ENCODE results near the gene SPTSSA. TPM values are rescaled to one million over a fixed set of nuclear protein-coding genes. Genes with fewer than 3 reads are reported as not detected.
A peak's percentile ranks its signal among the peaks of the same experiment; 100 is the strongest.

The SPTSSA gene
- total RNA-seq, 2 donors from 2014 or later: 10.8 to 20.2 TPM

DNA sequence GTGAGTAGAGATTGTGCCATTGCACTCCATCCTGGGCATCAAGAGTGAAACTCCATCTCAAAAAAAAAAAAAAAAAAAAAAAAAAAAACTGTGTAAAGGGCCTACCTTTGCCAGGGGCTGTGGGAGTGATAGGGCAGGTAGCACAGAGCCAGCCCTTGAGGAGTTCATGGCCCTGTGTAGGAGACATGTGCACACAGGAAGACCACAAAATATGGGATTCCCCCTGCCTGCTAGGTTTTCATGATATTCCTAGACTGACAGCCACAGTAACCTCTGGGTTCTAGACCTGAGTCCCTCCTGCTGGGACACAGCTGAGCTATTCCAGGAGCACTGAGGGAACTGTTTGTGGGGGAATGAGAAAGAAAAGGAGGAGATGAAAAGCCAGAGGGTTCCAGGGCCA lies 8.3 kb upstream of the SPTSSA start:
- H3K27me3 ChIP-seq (replicated peaks; ENCODE audit: insufficient read depth): no peaks in the 10 kb centered on the region
- H3K36me3 ChIP-seq: no peaks in the 10 kb centered on the region
- ATAC-seq (ENCODE audit: insufficient number of reproducible peaks, low FRiP score, low read depth) (no peak), DNase-seq (ENCODE audit: low spot score) (no peak)
- H3K9me3 ChIP-seq: no peaks in the 10 kb centered on the region
- no peak overlapping the region for H3K27ac ChIP-seq
- no peak overlapping the region for H3K4me3 ChIP-seq
- H3K4me1 ChIP-seq (ENCODE audit: control insufficient read depth in 1 of 2, low read depth in 2 of 2): no peaks in the 10 kb centered on the region
- TF ChIP-seq, protein P1, sequence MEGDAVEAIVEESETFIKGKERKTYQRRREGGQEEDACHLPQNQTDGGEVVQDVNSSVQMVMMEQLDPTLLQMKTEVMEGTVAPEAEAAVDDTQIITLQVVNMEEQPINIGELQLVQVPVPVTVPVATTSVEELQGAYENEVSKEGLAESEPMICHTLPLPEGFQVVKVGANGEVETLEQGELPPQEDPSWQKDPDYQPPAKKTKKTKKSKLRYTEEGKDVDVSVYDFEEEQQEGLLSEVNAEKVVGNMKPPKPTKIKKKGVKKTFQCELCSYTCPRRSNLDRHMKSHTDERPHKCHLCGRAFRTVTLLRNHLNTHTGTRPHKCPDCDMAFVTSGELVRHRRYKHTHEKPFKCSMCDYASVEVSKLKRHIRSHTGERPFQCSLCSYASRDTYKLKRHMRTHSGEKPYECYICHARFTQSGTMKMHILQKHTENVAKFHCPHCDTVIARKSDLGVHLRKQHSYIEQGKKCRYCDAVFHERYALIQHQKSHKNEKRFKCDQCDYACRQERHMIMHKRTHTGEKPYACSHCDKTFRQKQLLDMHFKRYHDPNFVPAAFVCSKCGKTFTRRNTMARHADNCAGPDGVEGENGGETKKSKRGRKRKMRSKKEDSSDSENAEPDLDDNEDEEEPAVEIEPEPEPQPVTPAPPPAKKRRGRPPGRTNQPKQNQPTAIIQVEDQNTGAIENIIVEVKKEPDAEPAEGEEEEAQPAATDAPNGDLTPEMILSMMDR (IDR thresholded peaks at IDR 0.05): no peak

DNA sequence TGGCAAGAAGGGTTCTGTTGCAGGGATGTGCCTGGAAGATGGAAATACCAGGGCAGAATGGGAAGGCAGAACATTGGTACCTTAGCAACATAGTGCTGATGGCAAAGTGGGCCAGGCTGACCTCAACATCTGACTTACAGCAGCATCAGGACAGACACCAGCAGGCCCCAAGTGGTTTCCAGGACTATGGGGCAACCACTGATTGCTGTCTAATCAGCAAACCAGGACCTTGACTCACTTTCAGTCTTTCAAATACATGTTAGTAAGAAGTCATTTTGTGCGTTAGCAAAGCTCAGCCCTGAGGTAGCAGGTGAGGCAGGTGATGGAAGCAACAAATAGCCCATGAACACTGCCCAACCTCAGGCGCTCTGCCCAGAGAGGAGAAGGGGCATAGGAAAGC lies 4.7 kb upstream of the SPTSSA start:
- Histone ChIP-seq H3K4me3 (no peak overlapping the region), H3K9me3 (no peaks in the 10 kb centered on the region), H3K27me3 (replicated peaks; ENCODE audit: insufficient read depth) (no peaks in the 10 kb centered on the region), H3K27ac (no peak overlapping the region), H3K4me1 (ENCODE audit: control insufficient read depth in 1 of 2, low read depth in 2 of 2) (no peaks in the 10 kb centered on the region), H3K36me3 (no peaks in the 10 kb centered on the region)
- DNase-seq (ENCODE audit: low spot score) (no peak), ATAC-seq (ENCODE audit: insufficient number of reproducible peaks, low FRiP score, low read depth) (no peak)
- TF ChIP-seq, protein P1 (IDR thresholded peaks at IDR 0.05): no peak

DNA sequence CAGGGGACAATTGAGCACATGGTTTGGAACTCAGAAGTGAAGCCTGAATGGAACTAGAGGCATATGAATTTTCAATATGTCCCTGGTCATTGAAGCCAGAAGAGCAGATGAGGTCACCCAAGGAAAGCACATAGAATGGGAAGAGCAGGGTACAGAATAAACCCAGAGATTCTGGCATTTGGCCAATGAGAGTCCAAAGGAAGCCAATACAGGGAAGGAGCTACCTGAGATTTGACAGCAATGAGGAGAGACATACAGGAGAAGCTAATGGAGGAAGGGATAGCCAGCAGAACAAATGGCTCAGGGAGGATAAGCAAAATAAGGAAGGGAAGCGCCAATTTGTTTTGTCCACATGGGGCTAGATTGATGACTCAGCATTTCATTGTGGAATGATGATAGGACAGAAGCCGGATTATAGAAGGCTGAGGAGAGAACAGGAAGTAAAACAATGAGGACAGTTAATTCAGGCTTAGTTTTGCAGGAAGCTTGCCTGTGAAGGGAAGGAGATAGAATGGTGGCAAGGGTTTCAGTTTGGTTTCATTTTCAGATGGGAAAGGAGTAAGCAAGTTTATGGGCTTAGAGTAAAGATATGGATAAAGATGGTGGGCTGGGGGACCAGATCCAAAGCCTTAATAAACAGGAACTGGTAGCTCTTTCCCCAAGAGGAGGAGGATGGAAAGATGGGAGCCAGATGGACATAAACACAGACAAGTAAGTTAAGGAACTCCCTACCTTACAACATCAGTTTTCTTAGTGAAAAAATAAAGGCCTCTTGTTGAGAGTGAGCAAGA lies 3.2 kb upstream of the SPTSSA start:
- Histone ChIP-seq H3K9me3 (no peaks in the 10 kb centered on the region), H3K4me1 (ENCODE audit: control insufficient read depth in 1 of 2, low read depth in 2 of 2) (peaks cover 3 to 12% of the 10 kb centered on the region in 2 donors), H3K36me3 (no peaks in the 10 kb centered on the region), H3K27ac (no peak overlapping the region), H3K4me3 (no peak overlapping the region), H3K27me3 (replicated peaks; ENCODE audit: insufficient read depth) (no peaks in the 10 kb centered on the region)
- ATAC-seq (ENCODE audit: insufficient number of reproducible peaks, low FRiP score, low read depth): no peak
- TF ChIP-seq, protein P1 (IDR thresholded peaks at IDR 0.05): no peak
- DNase-seq (ENCODE audit: low spot score): no peak

DNA sequence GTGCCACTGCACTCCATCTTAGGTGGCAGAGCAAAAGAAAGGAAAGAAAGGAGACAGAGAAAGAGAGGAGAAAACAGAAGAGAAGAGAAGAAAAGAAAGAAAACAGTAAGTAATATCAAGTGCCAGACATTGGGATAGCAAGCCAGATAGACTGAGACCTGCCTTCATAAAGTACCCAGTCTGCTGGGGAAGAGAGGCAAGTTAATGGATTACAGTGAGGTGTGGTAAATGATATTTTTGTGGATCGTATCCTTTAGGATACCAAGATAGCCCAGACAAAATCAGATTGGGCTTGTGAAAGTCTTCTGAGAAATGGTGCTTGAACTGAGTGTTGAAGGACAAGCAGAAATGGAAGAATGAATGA lies 1.5 kb upstream of the SPTSSA start:
- DNase-seq (ENCODE audit: low spot score) (no peak), ATAC-seq (ENCODE audit: insufficient number of reproducible peaks, low FRiP score, low read depth) (no peak)
- no peaks in the 10 kb centered on the region for H3K27me3 ChIP-seq (replicated peaks; ENCODE audit: insufficient read depth)
- no peaks in the 10 kb centered on the region for H3K36me3 ChIP-seq
- H3K4me1 ChIP-seq (ENCODE audit: control insufficient read depth in 1 of 2, low read depth in 2 of 2): peaks cover 3 to 22% of the 10 kb centered on the region in 2 donors
- H3K9me3 ChIP-seq: no peaks in the 10 kb centered on the region
- no peak overlapping the region for H3K4me3 ChIP-seq
- no peak overlapping the region for H3K27ac ChIP-seq
- TF ChIP-seq, protein P1 (IDR thresholded peaks at IDR 0.05): no peak

DNA sequence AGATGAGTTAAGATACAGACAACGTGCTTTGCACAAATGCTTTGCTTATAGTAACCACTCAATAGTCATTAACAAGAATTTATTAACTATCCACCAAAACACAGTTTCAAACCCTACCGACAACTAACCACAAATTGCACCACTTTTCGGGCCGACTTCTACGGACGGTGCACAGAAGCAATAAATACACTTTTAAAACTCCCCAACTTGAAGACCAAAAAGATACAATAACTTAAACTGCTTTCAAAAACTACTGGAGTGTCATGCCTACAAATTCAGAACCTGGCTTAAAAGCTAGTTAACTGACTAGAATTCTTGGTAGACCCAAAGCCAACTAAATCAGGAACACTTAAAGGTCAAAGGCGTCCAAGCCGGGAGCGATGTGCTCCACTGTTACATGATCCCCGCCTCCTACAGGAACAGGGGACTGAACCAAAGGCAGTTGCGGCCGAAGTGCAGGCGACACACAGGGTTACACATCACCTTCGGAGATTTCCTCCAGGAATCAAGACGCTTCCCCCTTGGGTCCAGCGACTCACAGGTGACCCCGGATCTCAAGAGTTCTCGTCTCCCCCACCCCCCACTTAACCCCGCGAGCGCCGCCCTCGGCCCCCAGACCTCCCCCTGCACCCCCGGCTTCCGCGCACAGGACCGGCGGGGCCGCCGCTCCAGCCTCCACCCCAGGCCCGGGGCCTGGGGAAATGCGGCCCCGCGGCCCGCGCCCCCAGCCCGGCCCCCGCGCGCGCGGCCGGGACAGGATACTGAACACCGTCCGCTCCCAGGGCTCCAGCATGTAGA lies 507 bp downstream of the SPTSSA start:
- Histone ChIP-seq H3K4me1 (ENCODE audit: control insufficient read depth in 1 of 2, low read depth in 2 of 2) (peaks cover 3 to 22% of the 10 kb centered on the region in 2 donors), H3K36me3 (no peaks in the 10 kb centered on the region), H3K4me3 (peak overlapping the region; percentile 76), H3K27ac (peak overlapping the region; percentile 71 to 91), H3K9me3 (no peaks in the 10 kb centered on the region), H3K27me3 (replicated peaks; ENCODE audit: insufficient read depth) (no peaks in the 10 kb centered on the region)
- ATAC-seq (ENCODE audit: insufficient number of reproducible peaks, low FRiP score, low read depth) (peak; percentile 17), DNase-seq (ENCODE audit: low spot score) (peak; percentile 6)
- TF ChIP-seq, protein P1 (IDR thresholded peaks at IDR 0.05): no peak

Data from thoracic aorta (tissue), 2 donors.